Gastrocnemius medialis (tissue), 4 donors: ENCODE data around the gene RAD9A. TPM values are rescaled to one million over a fixed set of nuclear protein-coding genes. Genes with fewer than 3 reads are reported as not detected.

ENCODE experiments used
- ATAC-seq, 2 donors: fragments of 150-250 bp; one replicate each; pipeline ENCODE4 v1.9.1; 2016
- DNase-seq, 2 donors: peaks; one replicate each; pipeline ENCODE4 v3.0.0-alpha.2; 2019
- H3K27ac ChIP-seq, 4 donors: fragments of 200-600 bp; sonication (generic); 1 replicate in 1 of 4; 2 replicates in 3 of 4; pipeline ENCODE4 v1.5.1; 2016 to 2018; ENCODE audit warnings: mild to moderate bottlenecking in 2 of 4, moderate library complexity in 1 of 4
- H3K27me3 ChIP-seq, 3 donors: fragments of 200-600 bp; sonication (generic) in 2 of 3; 1 replicate in 1 of 3; 2 replicates in 2 of 3; pipeline versions ENCODE4 v1.5.1 to v1.6.0; 2016 to 2019; ENCODE audit warnings: mild to moderate bottlenecking in 1 of 3, moderate library complexity in 1 of 3
- H3K36me3 ChIP-seq, 2 donors: fragments of 200-600 bp; sonication (generic) in 1 of 2; one replicate each; pipeline ENCODE4 v1.5.1; 2017 to 2018
- H3K4me1 ChIP-seq, 2 donors: fragments of 200-600 bp; sonication (generic) in 1 of 2; one replicate each; pipeline ENCODE4 v1.5.1; 2016 to 2017; ENCODE audit warnings: mild to moderate bottlenecking in 2 of 2
- H3K4me3 ChIP-seq, 4 donors: fragments of 200-600 bp; sonication (generic) in 3 of 4; 1 replicate in 1 of 4; 2 replicates in 3 of 4; pipeline ENCODE4 v1.5.1; 2016 to 2019; ENCODE audit warnings: mild to moderate bottlenecking in 2 of 4
- H3K9me3 ChIP-seq, 3 donors: fragments of 200-600 bp; sonication (generic) in 2 of 3; 1 replicate in 1 of 3; 2 replicates in 2 of 3; pipeline ENCODE4 v1.5.1; 2016 to 2019
- CTCF ChIP-seq, 5 experiments: fragments of 450-650 bp in 3 of 5; fragments of 200-600 bp in 2 of 5; sonication (generic) in 2 of 5; IDR thresholded peaks in 4 of 5; conservative IDR thresholded peaks in 1 of 5; 1 replicate in 4 of 5; 2 replicates in 1 of 5; pipeline ENCODE4 v1.5.1; 2016 to 2019; ENCODE audit warnings: antibody characterized with exemption in 5 of 5, mild to moderate bottlenecking in 3 of 5, moderate library complexity in 3 of 5
- POLR2A ChIP-seq, 2 donors: fragments of 450-650 bp; IDR thresholded peaks; one replicate each; pipeline ENCODE4 v1.6.1; 2017; ENCODE audit warnings: antibody characterized with exemption in 2 of 2, mild to moderate bottlenecking in 2 of 2, moderate library complexity in 2 of 2
- in situ Hi-C, 4 donors: fragments of 200-750 bp; cut with MboI; loops; one replicate each; pipeline versions ENCODE4 v1.15.0 to v1.8.0; 2017; ENCODE audit warnings: low sequenced_read_pairs in 4 of 4
- intact Hi-C: fragments of 100-400 bp; cut with DNase I; formaldehyde crosslinking; loops from one replicate; pipeline ENCODE4 v1.15.1; 2023; ENCODE audit warnings: low total_unique reads
- total RNA-seq, 4 donors: library from RNA; depleted of rRNA; stranded (reverse); fragments of >200 nt; gene quantifications; one replicate each; pipeline versions ENCODE4 v1.1.0 to v1.2.3, GENCODE V29; 2016

The RAD9A gene
- total RNA-seq, 4 donors from 2014 or later, result 5.2 to 14.7 (median 7.7) TPM

GRCh38 chr11:67441098-67441563 lies 49.3 kb downstream of the RAD9A start:
- DNase-seq (no peak), ATAC-seq (no peak)
- intact Hi-C loops (no loop called here), in situ Hi-C loops (no loop called here)
- Histone ChIP-seq H3K27ac (peak overlapping the region in 2 of 4 donors; percentile 31 to 68), H3K4me1 (peaks cover 4 to 13% of the 10 kb centered on the region in 2 donors), H3K36me3 (no peaks in the 10 kb centered on the region), H3K27me3 (no peaks in the 10 kb centered on the region), H3K4me3 (no peak overlapping the region), H3K9me3 (no peaks in the 10 kb centered on the region)
- TF ChIP-seq POLR2A (IDR thresholded peaks at IDR 0.05), result no peak
- TF ChIP-seq CTCF (IDR thresholded peaks at IDR 0.05 in 4 of 5, conservative IDR thresholded peaks at IDR 0.05 in 1 of 5), result no peak

GRCh38 chr11:67441731-67442351 lies 50.1 kb downstream of the RAD9A start:
- H3K4me1 ChIP-seq, result peaks cover 4 to 13% of the 10 kb centered on the region in 2 donors
- DNase-seq (no peak), ATAC-seq (no peak)
- no peak overlapping the region for H3K4me3 ChIP-seq
- H3K9me3 ChIP-seq, result no peaks in the 10 kb centered on the region
- H3K27me3 ChIP-seq, result no peaks in the 10 kb centered on the region
- no peak for TF ChIP-seq CTCF (IDR thresholded peaks at IDR 0.05 in 4 of 5, conservative IDR thresholded peaks at IDR 0.05 in 1 of 5)
- TF ChIP-seq POLR2A (IDR thresholded peaks at IDR 0.05), result no peak
- intact Hi-C loops, result loop anchor here (2.0 kb wide), 1 partner anchor 23 kb away; no protein-coding TSS in a partner anchor
- in situ Hi-C loops, result no loop called here
- H3K27ac ChIP-seq, result peak overlapping the region in 1 of 4 donors; percentile 91
- no peaks in the 10 kb centered on the region for H3K36me3 ChIP-seq

GRCh38 chr11:67442504-67443404 lies 51.0 kb downstream of the RAD9A start:
- Histone ChIP-seq H3K27me3 (no peaks in the 10 kb centered on the region), H3K4me1 (peaks cover 4 to 13% of the 10 kb centered on the region in 2 donors), H3K27ac (peak overlapping the region; percentile 78 to 93 (median 89)), H3K9me3 (no peaks in the 10 kb centered on the region), H3K4me3 (peak overlapping the region; percentile 66 to 85 (median 71)), H3K36me3 (no peaks in the 10 kb centered on the region)
- DNase-seq (no peak), ATAC-seq (peak; percentile 22 to 25)
- TF ChIP-seq POLR2A (IDR thresholded peaks at IDR 0.05) (no peak), CTCF (IDR thresholded peaks at IDR 0.05 in 4 of 5, conservative IDR thresholded peaks at IDR 0.05 in 1 of 5) (no peak)
- in situ Hi-C loops (no loop called here), intact Hi-C loops (loop anchor here (2.0 kb wide), 1 partner anchor 22 kb away; no protein-coding TSS in a partner anchor)

- ATAC-seq, result no peak
- in situ Hi-C loops, result no loop called here
- no peaks in the 10 kb centered on the region for H3K36me3 ChIP-seq
- no peak overlapping the region for H3K27ac ChIP-seq
- intact Hi-C loops, result no loop called here
- no peaks in the 10 kb centered on the region for H3K27me3 ChIP-seq
- H3K4me3 ChIP-seq, result no peak overlapping the region
- no peaks in the 10 kb centered on the region for H3K9me3 ChIP-seq
- no peak for DNase-seq
- H3K4me1 ChIP-seq, result peaks cover 4 to 6% of the 10 kb centered on the region in 2 donors
- no peak for TF ChIP-seq CTCF (IDR thresholded peaks at IDR 0.05 in 4 of 5, conservative IDR thresholded peaks at IDR 0.05 in 1 of 5)
- TF ChIP-seq POLR2A (IDR thresholded peaks at IDR 0.05), result no peak
Observed at GRCh38 chr11:67445515-67445914, 53.7 kb downstream of the RAD9A start.

Other genes with a start within 250 kb of the RAD9A start
- 10 to 100 TPM; 40.2 to 79.8 (median 68.4) TPM for gene GRK2, start 125.5 kb upstream of the RAD9A start, total RNA-seq
- 10 to 100 TPM in 1 of 4 donors, 1 to 10 TPM in 3; 5.8 to 10.6 (median 9.7) TPM for gene ANKRD13D, start 102.7 kb upstream of the RAD9A start, total RNA-seq
- gene SSH3, start 88.5 kb upstream of the RAD9A start, total RNA-seq, result 10 to 100 TPM in 2 of 4 donors, 1 to 10 TPM in 2; 7.9 to 16.3 (median 11.9) TPM
- gene POLD4, start 38.4 kb upstream of the RAD9A start, total RNA-seq, result 100 to 1,000 TPM in 2 of 4 donors, 10 to 100 TPM in 2; 57.4 to 115 (median 87.9) TPM
- gene CLCF1, start 18.4 kb upstream of the RAD9A start, total RNA-seq, result 1 to 10 TPM in 2 of 4 donors, under 1 TPM in 2; 0.24 to 2.7 (median 0.91) TPM
- gene PPP1CA, start 9.9 kb downstream of the RAD9A start, total RNA-seq, result 100 to 1,000 TPM in 3 of 4 donors, 10 to 100 TPM in 1; 78.4 to 193 (median 124) TPM
- under 1 TPM in 3 of 4 donors, not detected in 1; 0.44 to 0.78 (median 0.56) TPM for gene TBC1D10C, start 12.1 kb downstream of the RAD9A start, total RNA-seq
- 10 to 100 TPM in 1 of 4 donors, 1 to 10 TPM in 3; 2.5 to 11.0 (median 4.9) TPM for gene CARNS1, start 23.7 kb downstream of the RAD9A start, total RNA-seq
- 10 to 100 TPM; 38.0 to 74.1 (median 39.4) TPM for gene RPS6KB2, start 36.5 kb downstream of the RAD9A start, total RNA-seq
- 1 to 10 TPM in 3 of 4 donors, under 1 TPM in 1; 0.47 to 1.5 (median 1.3) TPM for gene PTPRCAP, start 45.7 kb downstream of the RAD9A start, total RNA-seq
- gene CORO1B, start 51.5 kb downstream of the RAD9A start, total RNA-seq, result 10 to 100 TPM in 3 of 4 donors, 1 to 10 TPM in 1; 4.9 to 14.8 (median 12.5) TPM
- not detected for gene GPR152, start 60.7 kb downstream of the RAD9A start, total RNA-seq
- under 1 TPM; 0.19 to 0.55 (median 0.30) TPM for gene CABP4, start 63.4 kb downstream of the RAD9A start, total RNA-seq
- gene TMEM134, start 77.3 kb downstream of the RAD9A start, total RNA-seq, result 100 to 1,000 TPM in 2 of 4 donors, 10 to 100 TPM in 2; 79.8 to 155 (median 108) TPM
- gene AIP, start 91.0 kb downstream of the RAD9A start, total RNA-seq, result 10 to 100 TPM; 33.0 to 60.8 (median 48.8) TPM
- gene PITPNM1, start 113.4 kb downstream of the RAD9A start, total RNA-seq, result 10 to 100 TPM in 1 of 4 donors, 1 to 10 TPM in 3; 4.0 to 12.2 (median 7.7) TPM
- 10 to 100 TPM; 24.1 to 47.5 (median 37.3) TPM for gene CDK2AP2, start 116.2 kb downstream of the RAD9A start, total RNA-seq
- gene CABP2, start 131.5 kb downstream of the RAD9A start, total RNA-seq, result not detected
- gene GSTP1, start 191.8 kb downstream of the RAD9A start, total RNA-seq, result 100 to 1,000 TPM; 316 to 866 (median 549) TPM
- gene NDUFV1, start 214.9 kb downstream of the RAD9A start, total RNA-seq, result 100 to 1,000 TPM; 306 to 608 (median 365) TPM
- 10 to 100 TPM; 23.3 to 42.4 (median 36.2) TPM for gene NUDT8, start 238.0 kb downstream of the RAD9A start, total RNA-seq
- not detected for gene TBX10, start 247.8 kb downstream of the RAD9A start, total RNA-seq